ENCODE measurements around the gene ZNF701.

- TF ChIP-seq CTCF (IDR thresholded peaks at IDR 0.05) (no peak), POLR2AphosphoS5 (IDR thresholded peaks at IDR 0.05) (no peak), POLR2A (IDR thresholded peaks at IDR 0.05) (no peak)
Observed at GRCh38 chr19:52522551-52522950, 47.5 kb upstream of the ZNF701 start.

All from upper lobe of left lung (tissue), 4 donors.